ENCODE results near the gene CHMP1A.

DNA sequence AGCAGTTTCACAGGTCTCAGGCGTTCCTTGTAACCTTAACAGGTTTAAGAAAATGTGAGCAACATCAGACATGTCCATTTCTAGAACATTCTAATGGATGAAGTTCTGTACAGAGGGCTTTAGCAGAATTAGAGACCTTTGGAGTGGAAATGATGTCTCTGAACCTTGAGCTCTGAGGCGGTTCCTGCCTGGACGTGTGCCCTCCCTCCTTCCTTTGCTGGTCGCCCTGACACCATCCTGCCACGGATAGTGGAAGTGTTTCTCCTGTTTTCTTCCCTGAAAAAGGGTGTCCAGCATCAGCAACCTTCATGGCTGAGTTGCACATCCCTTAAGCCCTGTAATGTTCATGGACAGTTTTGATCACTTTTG, 11.3 kb upstream of the CHMP1A start:
- TF ChIP-seq CTCF (IDR thresholded peaks at IDR 0.05; ENCODE audit: low read depth, low read length, poor library complexity, severe bottlenecking) (no peak), EZH2phosphoT487 (IDR thresholded peaks at IDR 0.05; ENCODE audit: borderline replicate concordance, low read length) (no peak)

Measured in DOHH2 (cell line).